Activated CD4-positive, alpha-beta memory T cell treated with anti-CD3 and anti-CD28 coated beads for 36 hours (primary cell): ENCODE measurements around the gene ADI1. TPM values are rescaled to one million over a fixed set of nuclear protein-coding genes. Genes with fewer than 3 reads are reported as not detected.

ENCODE experiments used
- total RNA-seq, 2 experiments: library from RNA; stranded (reverse); gene quantifications; one replicate each; pipeline ENCODE4 v1.2.3, GENCODE V29; 2021

ADI1 gene
- total RNA-seq, 2 experiments from 2014 or later: 36.0 to 36.4 TPM

Other genes with a start within 250 kb of the ADI1 start
- gene EIPR1, start 141.7 kb downstream of the ADI1 start, total RNA-seq: 10 to 100 TPM; 38.2 to 40.5 TPM
- 10 to 100 TPM; 61.4 to 64.3 TPM for gene TRAPPC12, start 139.8 kb downstream of the ADI1 start, total RNA-seq
- gene RNASEH1, start 38.8 kb upstream of the ADI1 start, total RNA-seq: 10 to 100 TPM; 23.6 to 24.8 TPM
- 1,000 to 10,000 TPM; 1,694 to 1,737 TPM for gene RPS7, start 55.7 kb upstream of the ADI1 start, total RNA-seq
- under 1 TPM in 1 of 2 experiments, not detected in 1; 0.31 TPM for gene COLEC11, start 75.6 kb upstream of the ADI1 start, total RNA-seq
- not detected for gene ALLC, start 138.7 kb upstream of the ADI1 start, total RNA-seq
- not detected for gene DCDC2C, start 184.0 kb upstream of the ADI1 start, total RNA-seq